ENCODE results near the gene SPTAN1. TPM values are rescaled to one million over a fixed set of nuclear protein-coding genes. Genes with fewer than 3 reads are reported as not detected.

SPTAN1 gene
- total RNA-seq, 1 experiment from 2014 or later: 229 TPM

DNA sequence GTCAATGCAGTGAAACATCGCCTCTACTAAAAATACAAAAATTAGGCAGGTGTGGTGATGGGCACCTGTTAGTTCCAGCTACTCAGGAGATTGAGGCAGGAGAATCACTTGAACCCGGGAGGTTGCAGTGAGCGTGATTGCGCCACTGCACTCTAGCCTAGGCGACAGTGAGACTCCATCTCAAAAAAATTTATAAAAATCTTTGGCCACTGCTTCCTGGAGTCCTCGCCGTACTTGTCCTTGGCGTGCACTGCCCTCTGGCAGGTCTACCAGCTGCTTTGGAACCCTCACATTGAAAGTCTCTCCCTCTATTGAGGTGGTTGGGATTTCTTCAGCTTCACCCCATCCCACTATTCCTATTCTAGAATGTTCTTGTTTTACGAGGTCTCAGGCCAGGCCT lies 79.2 kb downstream of the SPTAN1 start:
- CTCF ChIA-PET: no interaction called here
- intact Hi-C loops (cut with micrococcal nuclease; ENCODE audit: unreplicated experiment): no loop called here
- no peak overlapping the region; the same call in 1 of the 2 replicates for H3K27ac ChIP-seq (ENCODE audit: low read length)

DNA sequence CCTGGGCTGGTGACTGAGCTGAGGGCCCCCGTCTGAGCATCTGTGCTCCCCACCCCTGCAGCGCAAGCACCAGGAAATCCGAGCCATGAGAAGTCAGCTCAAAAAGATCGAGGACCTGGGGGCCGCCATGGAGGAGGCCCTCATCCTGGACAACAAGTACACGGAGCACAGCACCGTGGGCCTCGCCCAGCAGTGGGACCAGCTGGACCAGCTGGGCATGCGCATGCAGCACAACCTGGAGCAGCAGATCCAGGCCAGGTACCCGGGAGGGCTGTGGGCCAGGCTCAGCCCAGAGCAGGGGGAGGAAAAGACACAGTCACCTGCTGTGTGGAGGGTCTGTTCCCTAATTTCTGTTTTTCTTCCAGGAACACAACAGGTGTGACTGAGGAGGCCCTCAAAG lies 79.7 kb downstream of the SPTAN1 start:
- DNase-seq (ENCODE audit: low read depth, low spot score) (no peak), ATAC-seq (no peak)
- Histone ChIP-seq H3K9me3 (ENCODE audit: control insufficient read depth, insufficient read depth, low read depth, low read length) (no peaks in the 10 kb centered on the region), H3K4me1 (ENCODE audit: control insufficient read depth, insufficient read depth, low read length) (peaks cover 47% of the 10 kb centered on the region), H3K36me3 (ENCODE audit: control insufficient read depth, insufficient read depth, low read length) (peaks cover 8% of the 10 kb centered on the region; the same call in 1 of the 2 replicates), H3K27ac (ENCODE audit: low read length) (no peak overlapping the region; the same call in 1 of the 2 replicates), H3K4me3 (ENCODE audit: low read depth in 2 of 2, low read length in 2 of 2) (no peak overlapping the region), H3K27me3 (ENCODE audit: control insufficient read depth, insufficient read depth, low read length) (no peaks in the 10 kb centered on the region)
- ChIA-PET CTCF (no interaction called here), POLR2A (no interaction called here)
- intact Hi-C loops (cut with micrococcal nuclease; ENCODE audit: unreplicated experiment) (no loop called here), in situ Hi-C loops (cut with HindIII; ENCODE audit: low pct_unique_long_range_greater_than_20kb, low sequenced_read_pairs) (no loop called here)
- TF ChIP-seq SIN3A (IDR thresholded peaks at IDR 0.05; ENCODE audit: borderline replicate concordance, insufficient read depth, low read depth, low read length) (no peak), TCF7L2 (IDR thresholded peaks at IDR 0.05; ENCODE audit: low read depth, low read length) (no peak), POLR2AphosphoS5 (IDR thresholded peaks at IDR 0.05; ENCODE audit: low read depth, low read length) (no peak)
- TF ChIP-seq, protein P1, sequence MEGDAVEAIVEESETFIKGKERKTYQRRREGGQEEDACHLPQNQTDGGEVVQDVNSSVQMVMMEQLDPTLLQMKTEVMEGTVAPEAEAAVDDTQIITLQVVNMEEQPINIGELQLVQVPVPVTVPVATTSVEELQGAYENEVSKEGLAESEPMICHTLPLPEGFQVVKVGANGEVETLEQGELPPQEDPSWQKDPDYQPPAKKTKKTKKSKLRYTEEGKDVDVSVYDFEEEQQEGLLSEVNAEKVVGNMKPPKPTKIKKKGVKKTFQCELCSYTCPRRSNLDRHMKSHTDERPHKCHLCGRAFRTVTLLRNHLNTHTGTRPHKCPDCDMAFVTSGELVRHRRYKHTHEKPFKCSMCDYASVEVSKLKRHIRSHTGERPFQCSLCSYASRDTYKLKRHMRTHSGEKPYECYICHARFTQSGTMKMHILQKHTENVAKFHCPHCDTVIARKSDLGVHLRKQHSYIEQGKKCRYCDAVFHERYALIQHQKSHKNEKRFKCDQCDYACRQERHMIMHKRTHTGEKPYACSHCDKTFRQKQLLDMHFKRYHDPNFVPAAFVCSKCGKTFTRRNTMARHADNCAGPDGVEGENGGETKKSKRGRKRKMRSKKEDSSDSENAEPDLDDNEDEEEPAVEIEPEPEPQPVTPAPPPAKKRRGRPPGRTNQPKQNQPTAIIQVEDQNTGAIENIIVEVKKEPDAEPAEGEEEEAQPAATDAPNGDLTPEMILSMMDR (IDR thresholded peaks at IDR 0.05): no peak
- TF ChIP-seq, protein P2, sequence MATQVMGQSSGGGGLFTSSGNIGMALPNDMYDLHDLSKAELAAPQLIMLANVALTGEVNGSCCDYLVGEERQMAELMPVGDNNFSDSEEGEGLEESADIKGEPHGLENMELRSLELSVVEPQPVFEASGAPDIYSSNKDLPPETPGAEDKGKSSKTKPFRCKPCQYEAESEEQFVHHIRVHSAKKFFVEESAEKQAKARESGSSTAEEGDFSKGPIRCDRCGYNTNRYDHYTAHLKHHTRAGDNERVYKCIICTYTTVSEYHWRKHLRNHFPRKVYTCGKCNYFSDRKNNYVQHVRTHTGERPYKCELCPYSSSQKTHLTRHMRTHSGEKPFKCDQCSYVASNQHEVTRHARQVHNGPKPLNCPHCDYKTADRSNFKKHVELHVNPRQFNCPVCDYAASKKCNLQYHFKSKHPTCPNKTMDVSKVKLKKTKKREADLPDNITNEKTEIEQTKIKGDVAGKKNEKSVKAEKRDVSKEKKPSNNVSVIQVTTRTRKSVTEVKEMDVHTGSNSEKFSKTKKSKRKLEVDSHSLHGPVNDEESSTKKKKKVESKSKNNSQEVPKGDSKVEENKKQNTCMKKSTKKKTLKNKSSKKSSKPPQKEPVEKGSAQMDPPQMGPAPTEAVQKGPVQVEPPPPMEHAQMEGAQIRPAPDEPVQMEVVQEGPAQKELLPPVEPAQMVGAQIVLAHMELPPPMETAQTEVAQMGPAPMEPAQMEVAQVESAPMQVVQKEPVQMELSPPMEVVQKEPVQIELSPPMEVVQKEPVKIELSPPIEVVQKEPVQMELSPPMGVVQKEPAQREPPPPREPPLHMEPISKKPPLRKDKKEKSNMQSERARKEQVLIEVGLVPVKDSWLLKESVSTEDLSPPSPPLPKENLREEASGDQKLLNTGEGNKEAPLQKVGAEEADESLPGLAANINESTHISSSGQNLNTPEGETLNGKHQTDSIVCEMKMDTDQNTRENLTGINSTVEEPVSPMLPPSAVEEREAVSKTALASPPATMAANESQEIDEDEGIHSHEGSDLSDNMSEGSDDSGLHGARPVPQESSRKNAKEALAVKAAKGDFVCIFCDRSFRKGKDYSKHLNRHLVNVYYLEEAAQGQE (IDR thresholded peaks at IDR 0.05; ENCODE audit: insufficient read depth in 1 of 2, low read depth in 2 of 2, low read length in 1 of 2): no peak
- BruUV-seq (replicated peaks): no TSS peak

More for the DNA sequence above, 79.2 kb downstream of the SPTAN1 start:
- no peak for ATAC-seq
- no TSS peak for BruUV-seq (replicated peaks)
- H3K4me1 ChIP-seq (ENCODE audit: control insufficient read depth, insufficient read depth, low read length): peaks cover 45% of the 10 kb centered on the region
- peaks cover 8% of the 10 kb centered on the region; the same call in 1 of the 2 replicates for H3K36me3 ChIP-seq (ENCODE audit: control insufficient read depth, insufficient read depth, low read length)
- H3K9me3 ChIP-seq (ENCODE audit: control insufficient read depth, insufficient read depth, low read depth, low read length): no peaks in the 10 kb centered on the region
- DNase-seq (ENCODE audit: low read depth, low spot score): no peak
- TF ChIP-seq SIN3A (IDR thresholded peaks at IDR 0.05; ENCODE audit: borderline replicate concordance, insufficient read depth, low read depth, low read length) (no peak), TCF7L2 (IDR thresholded peaks at IDR 0.05; ENCODE audit: low read depth, low read length) (no peak), POLR2AphosphoS5 (IDR thresholded peaks at IDR 0.05; ENCODE audit: low read depth, low read length) (no peak)
- TF ChIP-seq, protein P2 (IDR thresholded peaks at IDR 0.05; ENCODE audit: insufficient read depth in 1 of 2, low read depth in 2 of 2, low read length in 1 of 2): no peak
- TF ChIP-seq, protein P1 (IDR thresholded peaks at IDR 0.05): no peak
- no peak overlapping the region for H3K4me3 ChIP-seq (ENCODE audit: low read depth in 2 of 2, low read length in 2 of 2)
- POLR2A ChIA-PET: interaction anchor here (0.6 kb wide), 1 partner anchor 54 kb away, joined by 11 read pairs; no protein-coding TSS in a partner anchor
- in situ Hi-C loops (cut with HindIII; ENCODE audit: low pct_unique_long_range_greater_than_20kb, low sequenced_read_pairs): no loop called here
- H3K27me3 ChIP-seq (ENCODE audit: control insufficient read depth, insufficient read depth, low read length): no peaks in the 10 kb centered on the region
